Activated CD4-positive, alpha-beta T cell treated with anti-CD3 and anti-CD28 coated beads for 24 hours (primary cell): ENCODE data around the gene AP4E1.
A peak's percentile ranks its signal among the peaks of the same experiment; 100 is the strongest.
"Not testable (repeated sequence)": the region's sequence is repeated elsewhere in the genome, so short reads cannot be mapped to it uniquely, and the experiment has no call there.

Source experiments
- DNase-seq, 2 donors: peaks; one replicate each; pipeline ENCODE4 v3.0.0-alpha.2; 2020; ENCODE audit warnings: low read depth in 2 of 2

AP4E1 gene

GRCh38 chr15:50889589-50889988 lies 18.9 kb upstream of the AP4E1 start:
- no peak for DNase-seq

GRCh38 chr15:50890751-50891150 lies 17.7 kb upstream of the AP4E1 start:
- DNase-seq, result no peak

GRCh38 chr15:50891159-50891558 lies 17.3 kb upstream of the AP4E1 start:
- DNase-seq, result no peak

- no peak for DNase-seq
These were observed 14.5 kb upstream of the AP4E1 start for GRCh38 chr15:50893976-50894375.

GRCh38 chr15:50901390-50901789 lies 7.1 kb upstream of the AP4E1 start:
- not testable (repeated sequence) for DNase-seq

GRCh38 chr15:50904211-50904610 lies 4.3 kb upstream of the AP4E1 start:
- no peak for DNase-seq

GRCh38 chr15:50905055-50905454 lies 3.4 kb upstream of the AP4E1 start:
- DNase-seq, result no peak

GRCh38 chr15:50906954-50907600 lies 1.4 kb upstream of the AP4E1 start:
- DNase-seq, result peak; percentile 59 to 64

- peak in 1 of 2 donors; percentile 31 for DNase-seq
These were observed 778 bp upstream of the AP4E1 start for GRCh38 chr15:50907601-50908208.

GRCh38 chr15:50909010-50909317 lies 481 bp downstream of the AP4E1 start:
- no peak for DNase-seq

GRCh38 chr15:50910426-50910795 lies 1.9 kb downstream of the AP4E1 start:
- DNase-seq, result not testable (repeated sequence)

- no peak for DNase-seq
These were observed 2.5 kb downstream of the AP4E1 start for GRCh38 chr15:50911001-50911400.

GRCh38 chr15:50911621-50912020 lies 3.1 kb downstream of the AP4E1 start:
- no peak for DNase-seq

GRCh38 chr15:50916400-50916799 lies 7.9 kb downstream of the AP4E1 start:
- DNase-seq, result no peak

GRCh38 chr15:50919359-50919758 lies 10.9 kb downstream of the AP4E1 start:
- not testable (repeated sequence) for DNase-seq

- no peak for DNase-seq
These were observed 16.8 kb downstream of the AP4E1 start for GRCh38 chr15:50925281-50925680.

- no peak for DNase-seq
These were observed 20.6 kb downstream of the AP4E1 start for GRCh38 chr15:50929062-50929461.

GRCh38 chr15:50930792-50931191 lies 22.3 kb downstream of the AP4E1 start:
- no peak for DNase-seq

- no peak for DNase-seq
These were observed 24.9 kb downstream of the AP4E1 start for GRCh38 chr15:50933341-50933740.

GRCh38 chr15:50938525-50938924 lies 30.0 kb downstream of the AP4E1 start:
- DNase-seq, result no peak

GRCh38 chr15:50939911-50940310 lies 31.4 kb downstream of the AP4E1 start:
- DNase-seq, result no peak

GRCh38 chr15:50940506-50940905 lies 32.0 kb downstream of the AP4E1 start:
- no peak for DNase-seq

GRCh38 chr15:50943638-50944037 lies 35.2 kb downstream of the AP4E1 start:
- DNase-seq, result no peak

- DNase-seq, result no peak
These were observed 36.2 kb downstream of the AP4E1 start for GRCh38 chr15:50944672-50945071.
